Activated CD8-positive, alpha-beta T cell treated with anti-CD3 and anti-CD28 coated beads for 36 hours (primary cell): ENCODE measurements around the gene POLR3K. TPM values are rescaled to one million over a fixed set of nuclear protein-coding genes. Genes with fewer than 3 reads are reported as not detected.

ENCODE experiments used
- ATAC-seq: fragments of 200-7000 bp; cut with Tn5 transposase; one replicate; pipeline ENCODE4 v1.10.0; 2021; ENCODE audit warnings: mild to moderate bottlenecking, moderate library complexity
- CTCF ChIA-PET: fragments of 350-600 bp; sonication (Branson Sonifier 250); formaldehyde crosslinking; loops from one replicate; lab custom pipeline; 2021; ENCODE audit warnings: antibody characterized with exemption; lab: Charles Lee
- POLR2A ChIA-PET: fragments of 350-600 bp; sonication (Branson Sonifier 250); formaldehyde crosslinking; loops from one replicate; lab custom pipeline; 2021; ENCODE audit warnings: antibody characterized with exemption; lab: Charles Lee
- DNase-seq: peaks from one replicate; pipeline ENCODE4 v3.0.0-alpha.2; 2020
- H3K27ac Mint-ChIP-seq: one replicate; pipeline ENCODE4 v1.8.0; 2021; ENCODE audit warnings: mild to moderate bottlenecking, mixed read lengths
- H3K27me3 Mint-ChIP-seq: one replicate; pipeline ENCODE4 v1.8.0; 2021; ENCODE audit warnings: mixed read lengths
- H3K36me3 Mint-ChIP-seq: one replicate; pipeline ENCODE4 v1.8.0; 2021; ENCODE audit warnings: low read depth, mixed read lengths
- H3K4me1 Mint-ChIP-seq: one replicate; pipeline ENCODE4 v1.8.0; 2021; ENCODE audit warnings: low read depth, mixed read lengths
- H3K4me3 Mint-ChIP-seq: one replicate; pipeline ENCODE4 v1.8.0; 2021; ENCODE audit warnings: mild to moderate bottlenecking, moderate library complexity, mixed read lengths
- H3K9me3 Mint-ChIP-seq: one replicate; pipeline ENCODE4 v1.8.0; 2021; ENCODE audit warnings: mixed read lengths
- CTCF ChIP-seq: fragments of 200-600 bp; IDR thresholded peaks from one replicate; pipeline ENCODE4 v1.8.0; 2022; ENCODE audit warnings: antibody characterized with exemption, mild to moderate bottlenecking
- intact Hi-C: fragments of 100-400 bp; cut with micrococcal nuclease; formaldehyde crosslinking; loops from one replicate; pipeline ENCODE4 v1.10.0; 2022
- total RNA-seq, 2 experiments: library from RNA; stranded (reverse); gene quantifications; one replicate each; pipeline ENCODE4 v1.2.3, GENCODE V29; 2021

Gene POLR3K
- total RNA-seq, 2 experiments from 2014 or later, result 51.3 to 52.6 TPM

- H3K4me1 Mint-ChIP-seq, result no peaks in the 10 kb centered on the region
- no peaks in the 10 kb centered on the region for H3K27me3 Mint-ChIP-seq
- POLR2A ChIA-PET, result interaction anchor here (0.8 to 1.5 kb wide), 4 partner anchors 9 to 53 kb away, joined by 3 to 4 read pairs (median 4); no protein-coding TSS in a partner anchor
- CTCF ChIA-PET, result interaction anchor here (0.9 to 12.6 kb wide), 3 partner anchors 15 to 90 kb away, joined by 3 to 458 read pairs (median 6); partner anchors contain the start of genes MPG and RHBDF1
- peaks cover 15% of the 10 kb centered on the region for H3K36me3 Mint-ChIP-seq
- TF ChIP-seq CTCF, result no peak
- intact Hi-C loops, result no loop called here
- H3K9me3 Mint-ChIP-seq, result no peaks in the 10 kb centered on the region
- H3K27ac Mint-ChIP-seq, result no peak overlapping the region
- no peak overlapping the region for H3K4me3 Mint-ChIP-seq
- ATAC-seq (no peak), DNase-seq (no peak)
Measured at GRCh38 chr16:91484-91883, 38.1 kb upstream of the POLR3K start.

GRCh38 chr16:89391-90302 is 36.2 kb upstream of the POLR3K start:
- ATAC-seq, result no peak
- DNase-seq, result no peak
- H3K4me1 Mint-ChIP-seq, result peaks cover 13% of the 10 kb centered on the region
- no peaks in the 10 kb centered on the region for H3K27me3 Mint-ChIP-seq
- H3K9me3 Mint-ChIP-seq, result no peaks in the 10 kb centered on the region
- H3K4me3 Mint-ChIP-seq, result no peak overlapping the region
- H3K36me3 Mint-ChIP-seq, result peaks cover 20% of the 10 kb centered on the region
- POLR2A ChIA-PET, result interaction anchor here (0.6 to 1.5 kb wide), 2 partner anchors 12 to 52 kb away, joined by 3 to 5 read pairs; no protein-coding TSS in a partner anchor
- no peak for TF ChIP-seq CTCF
- CTCF ChIA-PET, result interaction anchor here (0.9 to 12.6 kb wide), 2 partner anchors 17 to 20 kb away, joined by 3 to 458 read pairs; partner anchors contain the start of genes MPG and RHBDF1
- intact Hi-C loops, result no loop called here
- no peak overlapping the region for H3K27ac Mint-ChIP-seq

- H3K4me3 Mint-ChIP-seq, result no peak overlapping the region
- no peaks in the 10 kb centered on the region for H3K9me3 Mint-ChIP-seq
- ATAC-seq (no peak), DNase-seq (no peak)
- intact Hi-C loops, result no loop called here
- peaks cover 23% of the 10 kb centered on the region for H3K4me1 Mint-ChIP-seq
- ChIA-PET POLR2A (interaction anchor here (1.5 kb wide), 1 partner anchor 11 kb away, joined by 5 read pairs; no protein-coding TSS in a partner anchor), CTCF (interaction anchor here (7.1 to 12.6 kb wide), 2 partner anchors 7 to 19 kb away, joined by 55 to 458 read pairs; partner anchors contain the start of genes MPG and RHBDF1)
- peaks cover 26% of the 10 kb centered on the region for H3K36me3 Mint-ChIP-seq
- H3K27me3 Mint-ChIP-seq, result no peaks in the 10 kb centered on the region
- H3K27ac Mint-ChIP-seq, result no peak overlapping the region
- TF ChIP-seq CTCF, result no peak
Measured at GRCh38 chr16:88613-89012, 35.2 kb upstream of the POLR3K start.

DNA sequence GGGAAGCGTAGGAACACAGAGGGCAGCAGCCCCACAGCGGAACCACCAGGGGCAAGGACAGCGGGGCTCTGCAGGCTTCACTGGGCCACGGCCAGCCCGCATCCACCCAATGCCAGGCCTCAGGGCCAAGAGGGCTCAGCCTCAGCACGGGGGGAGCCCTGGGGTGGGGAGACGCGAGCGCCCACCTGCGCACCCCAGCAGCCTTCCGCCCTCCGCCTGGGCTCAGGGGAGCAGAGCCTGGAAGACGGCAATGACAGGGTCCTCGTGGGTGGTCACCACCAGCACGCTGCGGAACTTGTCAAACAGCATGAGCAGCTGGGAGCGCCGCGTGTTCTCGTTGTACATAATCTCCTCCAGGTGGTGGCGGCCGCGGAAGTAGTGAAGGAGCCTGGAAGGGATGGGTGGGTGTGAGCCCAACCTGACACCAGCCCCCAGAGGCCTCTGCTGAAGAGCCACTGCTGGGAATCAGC is 33.1 kb upstream of the POLR3K start:
- no peak for TF ChIP-seq CTCF
- H3K27ac Mint-ChIP-seq, result peak overlapping the region; percentile 55
- H3K27me3 Mint-ChIP-seq, result no peaks in the 10 kb centered on the region
- intact Hi-C loops, result no loop called here
- DNase-seq (no peak), ATAC-seq (no peak)
- no peak overlapping the region for H3K4me3 Mint-ChIP-seq
- POLR2A ChIA-PET, result interaction anchor here (1.2 to 3.2 kb wide), 3 partner anchors 10 to 31 kb away, joined by 3 to 7 read pairs (median 5); no protein-coding TSS in a partner anchor
- peaks cover 26% of the 10 kb centered on the region for H3K36me3 Mint-ChIP-seq
- CTCF ChIA-PET, result interaction anchor here (6.3 to 7.1 kb wide), 2 partner anchors 9 to 21 kb away, joined by 45 to 55 read pairs; no protein-coding TSS in a partner anchor
- H3K9me3 Mint-ChIP-seq, result no peaks in the 10 kb centered on the region
- H3K4me1 Mint-ChIP-seq, result peaks cover 32% of the 10 kb centered on the region
